Smooth muscle cell (in vitro differentiated cells): ENCODE data around the gene TMPRSS13. TPM values are rescaled to one million over a fixed set of nuclear protein-coding genes. Genes with fewer than 3 reads are reported as not detected.

Experiments
- DNase-seq: peaks from one replicate; lab custom pipeline; 2025; ENCODE audit not compliant: unreplicated experiment; lab: John Stamatoyannopoulos, UW
- H2AFZ ChIP-seq: fragments of 200-600 bp; sonication (generic); 2 replicates; pipeline ENCODE4 v1.6.0; 2016; ENCODE audit warnings: antibody characterized with exemption, low read depth, mild to moderate bottlenecking
- H3F3A ChIP-seq: fragments of 200-600 bp; sonication (generic); 2 replicates; pipeline ENCODE4 v1.6.0; 2017; ENCODE audit warnings: antibody characterized with exemption, low read depth
- H3K27ac ChIP-seq: fragments of 200-600 bp; sonication (generic); 2 replicates; pipeline ENCODE4 v1.5.1; 2016; ENCODE audit warnings: low read depth, mild to moderate bottlenecking
- H3K27me3 ChIP-seq: fragments of 200-600 bp; sonication (generic); 2 replicates; pipeline ENCODE4 v1.6.1; 2016; ENCODE audit warnings: low read depth, mild to moderate bottlenecking
- H3K36me3 ChIP-seq: fragments of 200-600 bp; sonication (generic); 2 replicates; pipeline ENCODE4 v1.5.1; 2016; ENCODE audit warnings: low read depth
- H3K4me1 ChIP-seq: fragments of 200-600 bp; sonication (generic); 2 replicates; pipeline ENCODE4 v1.5.1; 2016; ENCODE audit warnings: low read depth
- H3K4me2 ChIP-seq: fragments of 200-600 bp; sonication (generic); 2 replicates; pipeline ENCODE4 v1.6.0; 2016; ENCODE audit warnings: mild to moderate bottlenecking
- H3K4me3 ChIP-seq: fragments of 200-600 bp; sonication (generic); 2 replicates; pipeline ENCODE4 v1.5.1; 2016; ENCODE audit warnings: mild to moderate bottlenecking
- H3K79me2 ChIP-seq: fragments of 200-600 bp; sonication (generic); 2 replicates; pipeline ENCODE4 v1.6.0; 2016; ENCODE audit warnings: low read depth, mild to moderate bottlenecking
- H3K9ac ChIP-seq: fragments of 200-600 bp; sonication (generic); 2 replicates; pipeline ENCODE4 v1.6.0; 2016; ENCODE audit warnings: low read depth
- H3K9me3 ChIP-seq: fragments of 200-600 bp; sonication (generic); replicated peaks from 2 replicates; pipeline ENCODE4 v1.5.1; 2016; ENCODE audit warnings: low read depth
- H4K20me1 ChIP-seq: fragments of 200-600 bp; sonication (generic); 2 replicates; pipeline ENCODE4 v1.6.0; 2016; ENCODE audit warnings: low read depth
- WGBS: methylation state at CpG from one replicate; pipeline ENCODE4 v1.1.7; 2016; ENCODE audit warnings: low lambda C conversion rate; 5-methylcytosine and 5-hydroxymethylcytosine counted together
- polyA plus RNA-seq: library from polyadenylated mRNA; unstranded; fragments of >200 nt; fragmentation: Nextera tagmentation; extraction: Ambion mirVana; gene quantifications from 2 replicates; pipeline ENCODE4 v1.2.1, GENCODE V29; 2016
- total RNA-seq: library from RNA; depleted of rRNA; stranded (reverse); fragments of >200 nt; gene quantifications from 2 replicates; pipeline ENCODE4 v1.2.3, GENCODE V29; 2014
- TF ChIP-seq, protein P1 (sequence below): fragments of 200-600 bp; sonication (generic); IDR thresholded peaks from 2 replicates; pipeline ENCODE4 v1.5.1; 2017; ENCODE audit warnings: borderline replicate concordance, mild to moderate bottlenecking, antibody characterized with exemption; ENCODE audit not compliant: insufficient read depth, poor library complexity, severe bottlenecking

Gene TMPRSS13
- total and polyA plus RNA-seq, 2 experiments from 2014 or later = 0.73 to 1.3 TPM

GRCh38 chr11:117901601-117902000 lies 27.6 kb downstream of the TMPRSS13 start:
- Histone ChIP-seq H3K79me2 (no peaks in the 10 kb centered on the region), H3K9ac (no peak overlapping the region), H4K20me1 (no peaks in the 10 kb centered on the region), H3K36me3 (no peaks in the 10 kb centered on the region), H2AFZ (no peak overlapping the region), H3K4me3 (no peak overlapping the region), H3K9me3 (no peaks in the 10 kb centered on the region), H3K4me1 (no peaks in the 10 kb centered on the region), H3K27ac (no peak overlapping the region), H3K4me2 (no peak overlapping the region), H3K27me3 (no peaks in the 10 kb centered on the region), H3F3A (no peaks in the 10 kb centered on the region)
- TF ChIP-seq, protein P1, sequence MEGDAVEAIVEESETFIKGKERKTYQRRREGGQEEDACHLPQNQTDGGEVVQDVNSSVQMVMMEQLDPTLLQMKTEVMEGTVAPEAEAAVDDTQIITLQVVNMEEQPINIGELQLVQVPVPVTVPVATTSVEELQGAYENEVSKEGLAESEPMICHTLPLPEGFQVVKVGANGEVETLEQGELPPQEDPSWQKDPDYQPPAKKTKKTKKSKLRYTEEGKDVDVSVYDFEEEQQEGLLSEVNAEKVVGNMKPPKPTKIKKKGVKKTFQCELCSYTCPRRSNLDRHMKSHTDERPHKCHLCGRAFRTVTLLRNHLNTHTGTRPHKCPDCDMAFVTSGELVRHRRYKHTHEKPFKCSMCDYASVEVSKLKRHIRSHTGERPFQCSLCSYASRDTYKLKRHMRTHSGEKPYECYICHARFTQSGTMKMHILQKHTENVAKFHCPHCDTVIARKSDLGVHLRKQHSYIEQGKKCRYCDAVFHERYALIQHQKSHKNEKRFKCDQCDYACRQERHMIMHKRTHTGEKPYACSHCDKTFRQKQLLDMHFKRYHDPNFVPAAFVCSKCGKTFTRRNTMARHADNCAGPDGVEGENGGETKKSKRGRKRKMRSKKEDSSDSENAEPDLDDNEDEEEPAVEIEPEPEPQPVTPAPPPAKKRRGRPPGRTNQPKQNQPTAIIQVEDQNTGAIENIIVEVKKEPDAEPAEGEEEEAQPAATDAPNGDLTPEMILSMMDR = no peak
- 96% methylated on average over 9 of the region's 9 CpGs for WGBS
- DNase-seq = no peak

- Histone ChIP-seq H3K4me2 (no peak overlapping the region), H3K27ac (no peak overlapping the region), H3K4me3 (no peak overlapping the region), H2AFZ (no peak overlapping the region), H3K9me3 (no peaks in the 10 kb centered on the region), H3F3A (no peaks in the 10 kb centered on the region), H3K27me3 (no peaks in the 10 kb centered on the region), H3K36me3 (no peaks in the 10 kb centered on the region), H3K79me2 (no peaks in the 10 kb centered on the region), H3K4me1 (no peaks in the 10 kb centered on the region), H4K20me1 (no peaks in the 10 kb centered on the region), H3K9ac (no peak overlapping the region)
- no peak for DNase-seq
- 79% methylated on average over 11 of the region's 11 CpGs for WGBS
- TF ChIP-seq, protein P1 = no peak
These were observed 28.3 kb downstream of the TMPRSS13 start for GRCh38 chr11:117900720-117901440.

DNA sequence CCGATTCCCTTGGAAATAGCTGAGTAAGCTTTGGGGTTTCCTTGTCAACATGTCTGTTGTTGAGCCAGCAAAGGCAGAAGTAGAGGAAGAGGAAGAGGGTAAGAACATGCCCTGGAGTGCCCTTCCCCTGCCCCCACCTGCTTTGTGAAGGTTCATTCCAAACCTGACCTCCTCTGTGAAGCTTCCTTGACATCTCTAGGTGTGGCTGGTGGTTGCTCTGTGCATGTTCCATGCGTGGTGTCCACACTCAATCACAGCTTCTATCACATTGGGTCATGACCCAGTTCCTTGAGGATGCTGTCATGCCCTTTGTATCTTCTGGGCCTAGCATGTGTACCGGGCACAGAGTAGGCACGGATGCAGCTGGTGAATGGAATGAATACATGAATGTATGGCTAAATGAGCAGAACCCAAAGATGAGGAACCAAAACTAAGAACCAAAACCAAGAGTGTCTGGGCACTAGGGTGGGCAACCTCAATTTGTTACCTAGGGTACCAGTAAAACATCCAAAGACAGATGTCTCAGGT lies 29.0 kb downstream of the TMPRSS13 start:
- H3K79me2 ChIP-seq = no peaks in the 10 kb centered on the region
- 87% methylated on average over 4 of the region's 4 CpGs for WGBS
- no peaks in the 10 kb centered on the region for H3K4me1 ChIP-seq
- no peaks in the 10 kb centered on the region for H3F3A ChIP-seq
- no peak for DNase-seq
- no peak overlapping the region for H3K4me3 ChIP-seq
- H2AFZ ChIP-seq = no peak overlapping the region
- no peaks in the 10 kb centered on the region for H3K9me3 ChIP-seq
- TF ChIP-seq, protein P1 = no peak
- H3K4me2 ChIP-seq = no peak overlapping the region
- H3K27me3 ChIP-seq = no peaks in the 10 kb centered on the region
- H4K20me1 ChIP-seq = no peaks in the 10 kb centered on the region
- no peak overlapping the region for H3K27ac ChIP-seq
- no peak overlapping the region for H3K9ac ChIP-seq
- H3K36me3 ChIP-seq = no peaks in the 10 kb centered on the region

DNA sequence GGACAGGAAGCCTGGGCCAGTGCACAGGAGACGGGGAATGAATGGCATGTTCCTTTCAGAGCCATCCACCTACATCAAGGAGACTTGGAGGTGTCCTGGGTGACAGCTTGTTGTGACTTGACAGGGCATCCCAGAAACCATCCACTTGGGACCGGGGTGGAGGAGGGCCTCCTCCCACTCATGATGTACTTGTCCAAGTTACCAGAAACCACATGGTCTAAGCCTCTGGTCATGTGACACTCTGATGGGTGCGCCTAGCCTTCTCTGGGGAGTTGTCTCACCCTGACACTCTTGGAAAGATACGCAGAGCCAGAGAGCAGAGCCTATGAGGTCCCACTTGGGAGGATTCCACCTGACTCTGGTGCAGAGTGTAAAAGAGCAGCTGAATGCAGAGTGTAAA lies 31.1 kb downstream of the TMPRSS13 start:
- no peak overlapping the region for H3K27ac ChIP-seq
- H3K79me2 ChIP-seq = no peaks in the 10 kb centered on the region
- no peaks in the 10 kb centered on the region for H3K4me1 ChIP-seq
- no peaks in the 10 kb centered on the region for H3K9me3 ChIP-seq
- H3K36me3 ChIP-seq = no peaks in the 10 kb centered on the region
- no peak for DNase-seq
- H3K9ac ChIP-seq = no peak overlapping the region
- 83% methylated on average over 4 of the region's 4 CpGs for WGBS
- no peak overlapping the region for H3K4me2 ChIP-seq
- no peaks in the 10 kb centered on the region for H3F3A ChIP-seq
- no peak overlapping the region for H3K4me3 ChIP-seq
- TF ChIP-seq, protein P1 = no peak
- no peaks in the 10 kb centered on the region for H3K27me3 ChIP-seq
- H4K20me1 ChIP-seq = no peaks in the 10 kb centered on the region
- no peak overlapping the region for H2AFZ ChIP-seq
